NT2/D1 (cell line): ENCODE data around the gene NHLRC2.

ENCODE experiments used
- DNase-seq: peaks from one replicate; pipeline ENCODE4 v3.0.0-alpha.2; 2011; ENCODE audit warnings: low read depth, low spot score
- H3K27me3 ChIP-seq: 2 replicates; pipeline ENCODE4 v1.6.0; 2011; ENCODE audit warnings: mild to moderate bottlenecking; ENCODE audit not compliant: insufficient read length, insufficient read depth
- H3K36me3 ChIP-seq: 2 replicates; pipeline ENCODE4 v1.6.1; 2011; ENCODE audit warnings: mild to moderate bottlenecking, low read length, mixed read lengths; ENCODE audit not compliant: insufficient read depth, insufficient read length
- H3K4me1 ChIP-seq: 2 replicates; pipeline ENCODE4 v1.5.1; 2011; ENCODE audit not compliant: insufficient read depth, insufficient read length
- H3K4me3 ChIP-seq: 2 replicates; pipeline ENCODE4 v1.5.1; 2011; ENCODE audit warnings: low read depth; ENCODE audit not compliant: insufficient read length
- H3K9ac ChIP-seq: 2 replicates; pipeline ENCODE4 v1.6.0; 2011; ENCODE audit warnings: low read depth; ENCODE audit not compliant: insufficient read length
- H3K9me3 ChIP-seq: 2 replicates; pipeline ENCODE4 v1.5.1; 2011; ENCODE audit warnings: mild to moderate bottlenecking, low read length; ENCODE audit not compliant: insufficient read depth
- SUZ12 ChIP-seq: IDR thresholded peaks from 2 replicates; pipeline ENCODE4 v1.6.1; 2011; ENCODE audit not compliant: insufficient read length, insufficient read depth; ENCODE audit errors: extremely low read depth
- YY1 ChIP-seq: IDR thresholded peaks from 2 replicates; pipeline ENCODE4 v1.6.1; 2011; ENCODE audit not compliant: insufficient read length, insufficient read depth
- ZNF274 ChIP-seq: IDR thresholded peaks from 2 replicates; pipeline ENCODE4 v1.6.1; 2011; ENCODE audit warnings: mild to moderate bottlenecking, low read depth, low read length

The NHLRC2 gene

GRCh38 chr10:113921561-113922370 lies 67.3 kb downstream of the NHLRC2 start:
- DNase-seq, result no peak
- H3K4me3 ChIP-seq, result no peak overlapping the region
- H3K36me3 ChIP-seq, result no peaks in the 10 kb centered on the region
- TF ChIP-seq SUZ12, result no peak
- no peak for TF ChIP-seq YY1
- no peak for TF ChIP-seq ZNF274
- H3K9ac ChIP-seq, result no peak overlapping the region
- no peaks in the 10 kb centered on the region for H3K4me1 ChIP-seq
- no peaks in the 10 kb centered on the region for H3K27me3 ChIP-seq
- peaks cover 5% of the 10 kb centered on the region; the same call in 1 of the 2 replicates for H3K9me3 ChIP-seq

DNA sequence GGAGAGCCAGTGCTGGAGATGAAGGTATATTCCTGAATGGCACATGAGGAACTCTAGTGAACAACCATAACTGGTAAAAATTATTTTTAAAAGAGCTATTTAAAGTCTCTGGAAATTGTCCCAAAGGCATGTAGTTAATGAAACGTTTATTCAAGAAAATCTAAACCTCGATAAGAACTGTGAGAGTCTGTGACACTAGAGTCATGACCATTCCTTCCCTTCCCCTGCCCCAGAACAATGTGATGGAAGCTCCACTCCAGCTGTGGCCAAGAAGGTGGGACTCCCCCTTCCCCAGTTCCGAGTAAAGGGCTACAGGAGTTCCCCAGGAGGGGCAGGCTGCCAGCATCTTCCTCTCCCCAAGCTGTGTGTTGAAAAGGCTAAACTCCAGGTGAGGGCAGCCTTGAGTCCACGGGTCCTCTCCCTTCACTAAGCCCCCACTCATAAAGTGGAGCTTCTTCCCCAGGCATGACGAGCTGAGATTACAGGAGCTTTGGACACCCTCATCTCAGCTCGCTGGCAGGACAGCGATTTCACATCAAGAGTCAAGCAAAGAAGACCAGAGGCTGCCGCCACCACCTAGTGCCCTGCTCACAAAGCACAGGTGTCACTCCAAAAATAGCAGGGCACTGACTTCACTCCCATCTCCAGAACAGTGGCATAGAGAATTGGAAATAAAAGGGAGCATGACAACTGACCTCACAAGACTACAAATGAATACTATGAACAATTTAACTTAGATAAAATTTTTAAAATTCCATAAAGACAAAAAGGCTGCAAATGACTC lies 68.5 kb downstream of the NHLRC2 start:
- TF ChIP-seq YY1, result no peak
- TF ChIP-seq ZNF274, result no peak
- TF ChIP-seq SUZ12, result no peak
- no peaks in the 10 kb centered on the region for H3K4me1 ChIP-seq
- no peak for DNase-seq
- H3K4me3 ChIP-seq, result no peak overlapping the region
- H3K36me3 ChIP-seq, result no peaks in the 10 kb centered on the region
- no peak overlapping the region for H3K9ac ChIP-seq
- H3K27me3 ChIP-seq, result no peaks in the 10 kb centered on the region
- peaks cover 5% of the 10 kb centered on the region; the same call in 1 of the 2 replicates for H3K9me3 ChIP-seq

DNA sequence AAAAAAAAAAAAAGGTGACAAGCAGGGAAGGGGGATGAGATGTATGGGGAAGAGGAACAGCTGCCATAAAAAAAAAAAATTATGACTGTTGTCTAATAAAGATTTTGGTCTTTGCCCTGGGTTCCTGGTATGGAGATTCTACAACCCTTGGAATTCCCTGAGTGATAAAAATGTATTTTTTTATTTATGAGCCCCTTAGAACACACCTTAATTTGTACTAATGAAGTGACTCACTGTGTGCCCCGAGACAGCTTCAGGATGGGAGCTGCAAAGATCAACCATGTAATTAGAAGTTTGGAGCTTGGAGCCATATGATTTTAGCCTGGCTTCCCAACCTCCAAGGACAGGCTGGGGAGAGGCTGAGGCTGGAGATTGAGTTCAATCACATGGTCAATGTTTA lies 69.7 kb downstream of the NHLRC2 start:
- Histone ChIP-seq H3K4me3 (no peak overlapping the region), H3K9ac (no peak overlapping the region), H3K36me3 (no peaks in the 10 kb centered on the region), H3K4me1 (no peaks in the 10 kb centered on the region), H3K27me3 (no peaks in the 10 kb centered on the region), H3K9me3 (peaks cover 5% of the 10 kb centered on the region; the same call in 1 of the 2 replicates)
- no peak for TF ChIP-seq SUZ12
- no peak for TF ChIP-seq YY1
- TF ChIP-seq ZNF274, result no peak
- DNase-seq, result no peak

- Histone ChIP-seq H3K36me3 (no peaks in the 10 kb centered on the region), H3K4me1 (no peaks in the 10 kb centered on the region), H3K9me3 (peaks cover 5% of the 10 kb centered on the region; the same call in 1 of the 2 replicates), H3K9ac (no peak overlapping the region), H3K4me3 (no peak overlapping the region), H3K27me3 (no peaks in the 10 kb centered on the region)
- TF ChIP-seq YY1, result no peak
- no peak for DNase-seq
These were observed 70.2 kb downstream of the NHLRC2 start for GRCh38 chr10:113924664-113925063.

- TF ChIP-seq SUZ12, result no peak
- Histone ChIP-seq H3K9me3 (peaks cover 5% of the 10 kb centered on the region; the same call in 1 of the 2 replicates), H3K36me3 (no peaks in the 10 kb centered on the region), H3K27me3 (no peaks in the 10 kb centered on the region), H3K4me1 (no peaks in the 10 kb centered on the region), H3K9ac (no peak overlapping the region), H3K4me3 (no peak overlapping the region)
- DNase-seq, result no peak
These were observed 73.0 kb downstream of the NHLRC2 start for GRCh38 chr10:113927440-113927839.

DNA sequence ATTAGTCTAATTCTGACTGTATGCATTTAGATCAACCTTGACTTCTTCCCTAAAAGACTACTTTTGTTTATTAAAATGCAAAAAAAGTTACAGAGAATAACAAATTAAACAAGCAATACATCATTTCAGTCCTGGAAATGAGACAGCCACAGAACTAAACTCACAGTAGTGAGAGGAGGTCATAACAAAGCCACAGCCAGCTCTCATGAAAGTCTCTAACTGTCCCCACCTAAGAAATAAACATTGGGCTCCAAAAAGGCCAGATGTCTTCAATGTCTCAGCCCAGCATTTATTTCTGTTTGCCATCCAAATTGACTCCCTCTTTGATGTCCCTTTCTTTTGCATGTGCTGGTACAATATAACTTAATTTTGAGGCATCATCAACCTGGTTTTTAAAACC lies 74.4 kb downstream of the NHLRC2 start:
- Histone ChIP-seq H3K4me3 (no peak overlapping the region), H3K4me1 (no peaks in the 10 kb centered on the region), H3K36me3 (no peaks in the 10 kb centered on the region), H3K9me3 (peaks cover 5% of the 10 kb centered on the region; the same call in 1 of the 2 replicates), H3K9ac (no peak overlapping the region), H3K27me3 (no peaks in the 10 kb centered on the region)
- DNase-seq, result no peak
- no peak for TF ChIP-seq ZNF274
- TF ChIP-seq SUZ12, result no peak
- TF ChIP-seq YY1, result no peak

DNA sequence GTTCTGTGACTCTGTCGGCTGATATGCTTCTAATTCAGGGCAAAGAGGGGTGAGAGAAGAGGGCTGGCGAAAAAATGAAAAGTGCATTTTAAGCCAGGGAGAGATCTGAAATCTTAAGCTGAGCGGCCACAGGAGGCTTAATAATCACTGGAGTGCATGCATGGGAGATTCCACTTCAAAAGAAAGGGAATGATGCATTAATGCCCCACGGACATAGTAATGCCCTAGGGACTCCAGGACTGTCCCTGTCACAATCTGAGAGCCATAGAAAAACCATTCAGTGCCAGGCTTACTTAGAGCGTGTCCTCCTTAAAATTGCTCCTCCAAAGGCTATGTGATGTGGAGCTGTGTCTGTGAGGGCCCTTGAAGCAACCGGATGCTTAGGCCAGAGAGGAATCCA lies 75.1 kb downstream of the NHLRC2 start:
- DNase-seq, result no peak
- TF ChIP-seq ZNF274, result no peak
- TF ChIP-seq SUZ12, result no peak
- no peak for TF ChIP-seq YY1
- Histone ChIP-seq H3K4me3 (no peak overlapping the region), H3K27me3 (no peaks in the 10 kb centered on the region), H3K9me3 (peaks cover 5% of the 10 kb centered on the region; the same call in 1 of the 2 replicates), H3K9ac (no peak overlapping the region), H3K36me3 (no peaks in the 10 kb centered on the region), H3K4me1 (no peaks in the 10 kb centered on the region)
